Measurements from ENCODE around the gene GPR42.

GPR42 gene

DNA sequence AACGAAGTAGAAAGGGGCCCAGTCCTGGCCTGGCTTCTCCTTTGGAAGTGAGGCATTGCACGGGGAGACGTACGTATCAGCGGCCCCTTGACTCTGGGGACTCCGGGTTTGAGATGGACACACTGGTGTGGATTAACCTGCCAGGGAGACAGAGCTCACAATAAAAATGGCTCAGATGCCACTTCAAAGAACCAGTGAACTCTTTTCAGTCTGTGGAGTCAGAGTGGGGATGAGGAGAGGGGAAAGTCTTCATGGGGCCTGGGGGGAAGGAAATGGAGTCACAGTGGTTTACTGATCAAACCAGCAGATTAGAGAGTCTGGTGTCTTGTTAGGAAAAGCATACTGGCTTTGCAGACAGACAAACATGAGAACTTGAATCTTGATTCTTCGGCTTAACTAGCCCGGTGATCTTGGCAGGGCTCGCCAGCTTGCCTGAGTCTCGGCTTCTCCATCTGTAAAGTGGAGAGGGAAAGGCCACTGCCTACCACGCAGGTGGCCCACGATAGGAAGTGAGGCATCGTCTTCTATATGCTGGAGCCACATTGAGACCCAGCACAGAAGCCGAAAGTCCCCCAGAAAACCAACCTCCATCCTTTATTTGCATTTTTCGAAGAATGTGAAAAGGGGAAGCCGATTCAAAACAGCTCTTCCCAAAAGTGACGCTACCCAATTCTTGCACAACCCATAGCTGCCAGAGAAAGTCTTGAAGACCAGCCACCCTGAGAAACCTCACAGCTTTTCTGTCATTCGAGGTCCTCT lies 23.5 kb upstream of the GPR42 start, which contains the start of gene FFAR1:
Gene FFAR1 (plus strand): TSS at position 732 of the 759 bp plus-strand sequence. CDS start 3,650 bp downstream, outside the sequence.
- no peak within 1 kb of the TSS for H3K4me3 ChIP-seq (IDR thresholded peaks at IDR 0.05; ENCODE audit: insufficient read depth, low read depth, low read length)
- H3K4me1 ChIP-seq (ENCODE audit: low read depth, poor library complexity, severe bottlenecking) = no peaks in the 10 kb centered on the region
- H3K36me3 ChIP-seq (ENCODE audit: insufficient read depth) = no peaks in the 10 kb centered on the region
- no peak within 1 kb of the TSS for H3K4me2 ChIP-seq
- H3K27me3 ChIP-seq (ENCODE audit: insufficient read depth, low read depth) = peaks cover 71% of the 10 kb centered on the region
- H2AFZ ChIP-seq (ENCODE audit: low read depth) = no peak within 1 kb of the TSS
- TF ChIP-seq CTCF (conservative IDR thresholded peaks at IDR 0.05; ENCODE audit: low read depth, low read length) = no peak
- H4K20me1 ChIP-seq (ENCODE audit: insufficient read depth) = no peaks in the 10 kb centered on the region
- H3K9ac ChIP-seq = no peak within 1 kb of the TSS
- no peaks in the 10 kb centered on the region for H3K79me2 ChIP-seq (ENCODE audit: insufficient read depth, low read depth)
- no peak within 1 kb of the TSS for H3K27ac ChIP-seq

DNA sequence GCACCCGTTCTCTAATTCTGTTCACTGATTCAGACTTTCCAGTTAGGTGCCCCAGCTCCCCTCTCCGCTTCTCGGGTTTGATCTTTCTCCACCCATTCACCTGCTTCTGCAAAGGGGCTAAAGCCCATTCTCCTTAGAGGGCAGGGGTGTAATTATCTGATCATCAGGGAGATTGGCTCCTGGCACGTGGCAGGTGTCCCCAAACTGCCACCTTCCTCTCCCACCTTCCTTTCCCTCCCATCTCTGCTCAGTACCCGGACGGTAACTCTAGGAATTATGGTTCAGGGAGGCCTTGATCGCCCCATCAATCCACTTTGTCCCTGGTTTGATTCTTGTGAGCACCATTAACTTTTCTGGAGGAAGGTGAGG lies 23.0 kb upstream of the GPR42 start:
- Histone ChIP-seq H3K27ac (no peak overlapping the region), H4K20me1 (ENCODE audit: insufficient read depth) (no peaks in the 10 kb centered on the region), H3K79me2 (ENCODE audit: insufficient read depth, low read depth) (no peaks in the 10 kb centered on the region), H3K4me1 (ENCODE audit: low read depth, poor library complexity, severe bottlenecking) (no peaks in the 10 kb centered on the region), H3K4me2 (no peak overlapping the region), H3K27me3 (ENCODE audit: insufficient read depth, low read depth) (peaks cover 66% of the 10 kb centered on the region), H3K36me3 (ENCODE audit: insufficient read depth) (no peaks in the 10 kb centered on the region), H3K9ac (no peak overlapping the region), H2AFZ (ENCODE audit: low read depth) (no peak overlapping the region), H3K4me3 (IDR thresholded peaks at IDR 0.05; ENCODE audit: insufficient read depth, low read depth, low read length) (no peak overlapping the region)
- TF ChIP-seq CTCF (conservative IDR thresholded peaks at IDR 0.05; ENCODE audit: low read depth, low read length) = no peak

DNA sequence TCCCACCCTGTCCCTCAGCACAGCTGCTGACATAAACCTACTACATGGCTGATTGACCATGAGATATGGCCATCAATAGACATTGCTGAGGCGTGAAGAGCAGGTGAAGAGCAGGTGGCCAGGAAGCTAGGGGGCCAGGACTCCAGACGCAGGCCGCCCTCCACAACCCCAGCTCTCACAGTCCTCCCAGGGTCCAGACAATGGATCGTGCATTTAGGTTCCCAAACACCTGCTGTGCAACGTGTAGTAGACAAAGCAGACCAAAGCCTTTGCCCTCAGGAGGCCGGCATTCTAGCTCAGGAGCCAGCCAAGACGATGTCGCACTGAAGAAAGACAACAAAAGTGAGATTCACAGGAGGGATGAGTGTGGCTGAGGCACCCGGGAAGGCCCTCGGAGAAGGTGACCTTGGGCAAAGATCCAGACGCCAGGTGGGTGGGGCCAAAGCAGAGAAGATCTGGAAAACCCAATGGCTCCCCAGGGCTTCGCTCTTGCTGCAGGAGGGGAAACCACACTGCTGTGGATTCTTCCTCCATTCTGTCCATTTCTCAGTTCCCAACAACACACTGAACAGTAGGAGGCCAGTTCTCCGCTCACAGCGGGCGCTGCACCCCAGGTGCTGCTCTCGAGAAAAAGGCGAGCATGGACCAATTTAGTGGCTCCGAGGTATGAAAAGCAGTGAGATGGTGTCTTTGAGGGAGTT lies 21.8 kb upstream of the GPR42 start:
- no peaks in the 10 kb centered on the region for H4K20me1 ChIP-seq (ENCODE audit: insufficient read depth)
- H3K27ac ChIP-seq = no peak overlapping the region
- H3K4me2 ChIP-seq = no peak overlapping the region
- no peak for TF ChIP-seq CTCF (conservative IDR thresholded peaks at IDR 0.05; ENCODE audit: low read depth, low read length)
- no peaks in the 10 kb centered on the region for H3K79me2 ChIP-seq (ENCODE audit: insufficient read depth, low read depth)
- no peaks in the 10 kb centered on the region for H3K4me1 ChIP-seq (ENCODE audit: low read depth, poor library complexity, severe bottlenecking)
- H3K36me3 ChIP-seq (ENCODE audit: insufficient read depth) = no peaks in the 10 kb centered on the region
- no peak overlapping the region for H3K4me3 ChIP-seq (IDR thresholded peaks at IDR 0.05; ENCODE audit: insufficient read depth, low read depth, low read length)
- no peak overlapping the region for H3K9ac ChIP-seq
- H3K27me3 ChIP-seq (ENCODE audit: insufficient read depth, low read depth) = peaks cover 63% of the 10 kb centered on the region
- no peak overlapping the region for H2AFZ ChIP-seq (ENCODE audit: low read depth)

- H3K4me1 ChIP-seq (ENCODE audit: low read depth, poor library complexity, severe bottlenecking) = no peaks in the 10 kb centered on the region
Measured at GRCh38 chr19:35349614-35350521, 21.0 kb upstream of the GPR42 start.

More at GRCh38 chr19:35349614-35350521, 21.0 kb upstream of the GPR42 start:
- Histone ChIP-seq H2AFZ (ENCODE audit: low read depth) (no peak overlapping the region), H3K27ac (no peak overlapping the region), H3K27me3 (ENCODE audit: insufficient read depth, low read depth) (peaks cover 57% of the 10 kb centered on the region), H3K9ac (no peak overlapping the region), H4K20me1 (ENCODE audit: insufficient read depth) (no peaks in the 10 kb centered on the region), H3K79me2 (ENCODE audit: insufficient read depth, low read depth) (no peaks in the 10 kb centered on the region), H3K4me2 (no peak overlapping the region), H3K4me3 (IDR thresholded peaks at IDR 0.05; ENCODE audit: insufficient read depth, low read depth, low read length) (no peak overlapping the region), H3K36me3 (ENCODE audit: insufficient read depth) (no peaks in the 10 kb centered on the region)
- TF ChIP-seq CTCF (conservative IDR thresholded peaks at IDR 0.05; ENCODE audit: low read depth, low read length) = no peak

Data from KMS-11 (cell line).